Stomach (tissue), 9 donors: ENCODE results near the gene CFI. TPM values are rescaled to one million over a fixed set of nuclear protein-coding genes. Genes with fewer than 3 reads are reported as not detected.

Experiments used
- DNase-seq, 2 donors: peaks; one replicate each; pipeline versions ENCODE4 v3.0.0 to v3.0.0-alpha.2; 2013 to 2019
- H3K27ac ChIP-seq, 5 donors: fragments of 200-600 bp in 4 of 5; sonication (generic) in 4 of 5; one replicate each; pipeline ENCODE4 v1.5.1; 2013 to 2019; ENCODE audit warnings: mild to moderate bottlenecking in 1 of 5, moderate library complexity in 1 of 5
- H3K27me3 ChIP-seq, 3 donors: fragments of 200-600 bp; sonication (generic); one replicate each; pipeline ENCODE4 v1.5.1; 2017 to 2019; ENCODE audit warnings: mixed run types in 1 of 3
- H3K36me3 ChIP-seq, 4 donors: fragments of 200-600 bp; sonication (generic); 1 replicate in 3 of 4; 2 replicates in 1 of 4; pipeline ENCODE4 v1.5.1; 2016 to 2019
- H3K4me1 ChIP-seq, 4 donors: fragments of 200-600 bp; sonication (generic); one replicate each; pipeline ENCODE4 v1.5.1; 2016 to 2019
- H3K4me3 ChIP-seq, 4 donors: fragments of 200-600 bp; sonication (generic) in 3 of 4; one replicate each; pipeline ENCODE4 v1.5.1; 2016 to 2019; ENCODE audit warnings: mild to moderate bottlenecking in 1 of 4
- H3K9me3 ChIP-seq, 4 donors: fragments of 200-600 bp; sonication (generic); one replicate each; pipeline ENCODE4 v1.5.1; 2016 to 2019
- CTCF ChIP-seq, 7 experiments: fragments of 450-650 bp in 4 of 7; fragments of 200-600 bp in 3 of 7; sonication (generic) in 3 of 7; IDR thresholded peaks; one replicate each; pipeline ENCODE4 v1.5.1; 2016 to 2019; ENCODE audit warnings: antibody characterized with exemption in 7 of 7, control low read depth in 2 of 7, mild to moderate bottlenecking in 1 of 7
- EP300 ChIP-seq: sonication (generic); formaldehyde crosslinking; IDR thresholded peaks from one replicate; pipeline ENCODE4 v1.6.1; 2017; ENCODE audit warnings: antibody characterized with exemption
- POLR2A ChIP-seq, 4 donors: fragments of 450-650 bp; IDR thresholded peaks; one replicate each; pipeline ENCODE4 v1.6.1; 2016; ENCODE audit warnings: antibody characterized with exemption in 4 of 4, control low read depth in 2 of 4, mild to moderate bottlenecking in 1 of 4, moderate library complexity in 1 of 4
- POLR2AphosphoS5 ChIP-seq, 3 donors: sonication (generic); formaldehyde crosslinking; IDR thresholded peaks; one replicate each; pipeline ENCODE4 v1.6.1; 2016; ENCODE audit warnings: antibody characterized with exemption in 3 of 3
- WGBS, 5 donors: extraction: QIAGEN DNeasy Blood & Tissue Kit in 3 of 5; methylation state at CpG; one replicate each; pipeline versions ENCODE4 v1.1.5 to v1.1.7; 2013 to 2018; 5-methylcytosine and 5-hydroxymethylcytosine counted together
- intact Hi-C: fragments of 100-400 bp; cut with DNase I; formaldehyde crosslinking; loops from one replicate; pipeline ENCODE4 v1.15.1; 2023; ENCODE audit warnings: low total_unique reads
- polyA plus RNA-seq, 3 donors: library from polyadenylated mRNA; stranded (reverse); fragments of 200-250 nt; gene quantifications; one replicate each; pipeline ENCODE4 v1.2.3, GENCODE V29; 2013
- total RNA-seq, 5 donors: library from RNA; depleted of rRNA; stranded (reverse); fragments of >200 nt; gene quantifications; one replicate each; pipeline versions ENCODE4 v1.1.0 to v1.2.3, GENCODE V29; 2014 to 2016
- donor health status: healthy with polysubstance abuse.
- donor health status: Bipolar disorder and iron deficiency.
- donor health status: healthy.

The CFI gene
- total and polyA plus RNA-seq, 8 donors, result 0.45 to 20.4 (median 7.7) TPM

- Histone ChIP-seq H3K4me3 (no peak within 1 kb of the TSS), H3K9me3 (no peaks in the 10 kb centered on the region), H3K4me1 (no peaks in the 10 kb centered on the region), H3K27ac (no peak within 1 kb of the TSS), H3K27me3 (no peaks in the 10 kb centered on the region), H3K36me3 (peaks cover 2 to 44% (median 34%) of the 10 kb centered on the region in 4 donors)
- no peak for DNase-seq
- intact Hi-C loops, result loop anchor here (5.0 kb wide), 1 partner anchor 395 kb away; the partner anchor contains the start of gene SEC24B
- TF ChIP-seq CTCF (IDR thresholded peaks at IDR 0.05), result no peak
- no peak for TF ChIP-seq EP300
- TF ChIP-seq POLR2A (IDR thresholded peaks at IDR 0.05), result no peak
- 93 to 100% (median 96%) methylated on average over 2 of the region's 2 CpGs for WGBS, 5 donors
Measured at GRCh38 chr4:109827672-109828071, 25.9 kb upstream of the CFI start, which contains the start of gene RRH. Gene RRH (plus strand): TSS chr4:109827972. CDS start chr4:109828028, 56 bp downstream.

- peak in 1 of 2 donors; percentile 17 for DNase-seq
- intact Hi-C loops, result loop anchor here (5.0 kb wide), 1 partner anchor 394 kb away; the partner anchor contains the start of gene SEC24B
- Histone ChIP-seq H3K4me3 (no peak overlapping the region), H3K27me3 (no peaks in the 10 kb centered on the region), H3K36me3 (peaks cover 8 to 53% (median 41%) of the 10 kb centered on the region in 4 donors), H3K9me3 (no peaks in the 10 kb centered on the region), H3K27ac (no peak overlapping the region), H3K4me1 (no peaks in the 10 kb centered on the region)
- TF ChIP-seq POLR2AphosphoS5 (IDR thresholded peaks at IDR 0.05) (no peak), CTCF (IDR thresholded peaks at IDR 0.05) (peak in 5 of 7 experiments; percentile 24 to 47 (median 37)), POLR2A (IDR thresholded peaks at IDR 0.05) (no peak), EP300 (no peak)
Measured at GRCh38 chr4:109826719-109827118, 24.9 kb upstream of the CFI start.

- Histone ChIP-seq H3K27ac (no peak overlapping the region), H3K27me3 (no peaks in the 10 kb centered on the region), H3K36me3 (peaks cover 8 to 82% (median 78%) of the 10 kb centered on the region in 4 donors), H3K4me3 (no peak overlapping the region), H3K4me1 (peaks cover 6 to 18% (median 11%) of the 10 kb centered on the region in 4 donors), H3K9me3 (no peaks in the 10 kb centered on the region)
- intact Hi-C loops, result no loop called here
- whole genome bisulfite sequencing, 5 donors, result 50 to 72% (median 58%) methylated on average over 2 of the region's 2 CpGs
- DNase-seq, result no peak
- no peak for TF ChIP-seq EP300
- TF ChIP-seq POLR2AphosphoS5 (IDR thresholded peaks at IDR 0.05), result no peak
- no peak for TF ChIP-seq POLR2A (IDR thresholded peaks at IDR 0.05)
- no peak for TF ChIP-seq CTCF (IDR thresholded peaks at IDR 0.05)
Measured at GRCh38 chr4:109821185-109821584, 19.4 kb upstream of the CFI start.

- TF ChIP-seq CTCF (IDR thresholded peaks at IDR 0.05) (no peak), EP300 (no peak), POLR2AphosphoS5 (IDR thresholded peaks at IDR 0.05) (no peak), POLR2A (IDR thresholded peaks at IDR 0.05) (no peak)
- H3K27me3 ChIP-seq, result no peaks in the 10 kb centered on the region
- peaks cover 11 to 21% (median 13%) of the 10 kb centered on the region in 4 donors for H3K4me1 ChIP-seq
- WGBS, 5 donors, result 65 to 84% (median 80%) methylated on average over 2 of the region's 2 CpGs
- intact Hi-C loops, result no loop called here
- H3K4me3 ChIP-seq, result no peak overlapping the region
- no peak overlapping the region for H3K27ac ChIP-seq
- DNase-seq, result no peak
- peaks cover 8 to 76% (median 74%) of the 10 kb centered on the region in 4 donors for H3K36me3 ChIP-seq
- no peaks in the 10 kb centered on the region for H3K9me3 ChIP-seq
Measured at GRCh38 chr4:109820563-109820962, 18.8 kb upstream of the CFI start.
